Uterus (tissue), 2 donors: ENCODE data around the gene VWA1.
"Not testable (repeated sequence)": the region's sequence is repeated elsewhere in the genome, so short reads cannot be mapped to it uniquely, and the experiment has no call there.

ENCODE experiments used
- POLR2A ChIP-seq, 2 donors: fragments of 450-650 bp; IDR thresholded peaks; one replicate each; pipeline ENCODE4 v1.6.1; 2016; ENCODE audit warnings: antibody characterized with exemption in 2 of 2, mild to moderate bottlenecking in 1 of 2, moderate library complexity in 1 of 2
- TF ChIP-seq, protein P1 (sequence below), 4 experiments: fragments of 200-600 bp in 2 of 4; fragments of 450-650 bp in 2 of 4; sonication (generic) in 2 of 4; IDR thresholded peaks; one replicate each; pipeline ENCODE4 v1.5.1; 2016 to 2019; ENCODE audit warnings: antibody characterized with exemption in 4 of 4, mild to moderate bottlenecking in 2 of 4, moderate library complexity in 1 of 4

GRCh38 chr1:1456683-1457255, 21.3 kb downstream of the VWA1 start:
- not testable (repeated sequence) for TF ChIP-seq POLR2A (IDR thresholded peaks at IDR 0.05)
- TF ChIP-seq, protein P1, sequence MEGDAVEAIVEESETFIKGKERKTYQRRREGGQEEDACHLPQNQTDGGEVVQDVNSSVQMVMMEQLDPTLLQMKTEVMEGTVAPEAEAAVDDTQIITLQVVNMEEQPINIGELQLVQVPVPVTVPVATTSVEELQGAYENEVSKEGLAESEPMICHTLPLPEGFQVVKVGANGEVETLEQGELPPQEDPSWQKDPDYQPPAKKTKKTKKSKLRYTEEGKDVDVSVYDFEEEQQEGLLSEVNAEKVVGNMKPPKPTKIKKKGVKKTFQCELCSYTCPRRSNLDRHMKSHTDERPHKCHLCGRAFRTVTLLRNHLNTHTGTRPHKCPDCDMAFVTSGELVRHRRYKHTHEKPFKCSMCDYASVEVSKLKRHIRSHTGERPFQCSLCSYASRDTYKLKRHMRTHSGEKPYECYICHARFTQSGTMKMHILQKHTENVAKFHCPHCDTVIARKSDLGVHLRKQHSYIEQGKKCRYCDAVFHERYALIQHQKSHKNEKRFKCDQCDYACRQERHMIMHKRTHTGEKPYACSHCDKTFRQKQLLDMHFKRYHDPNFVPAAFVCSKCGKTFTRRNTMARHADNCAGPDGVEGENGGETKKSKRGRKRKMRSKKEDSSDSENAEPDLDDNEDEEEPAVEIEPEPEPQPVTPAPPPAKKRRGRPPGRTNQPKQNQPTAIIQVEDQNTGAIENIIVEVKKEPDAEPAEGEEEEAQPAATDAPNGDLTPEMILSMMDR (IDR thresholded peaks at IDR 0.05) = not testable (repeated sequence)
